Neural cell (in vitro differentiated cells): Measurements from ENCODE around the gene TBX4.

Experiments
- CTCF ChIP-seq: fragments of 450-650 bp; IDR thresholded peaks from 2 replicates; pipeline ENCODE4 v1.5.1; 2014; ENCODE audit warnings: antibody characterized with exemption, mild to moderate bottlenecking, moderate library complexity; ENCODE audit not compliant: poor library complexity, severe bottlenecking
- EP300 ChIP-seq: fragments of 450-650 bp; conservative IDR thresholded peaks from 2 replicates; pipeline ENCODE4 v1.6.1; 2014; ENCODE audit warnings: antibody characterized with exemption, mild to moderate bottlenecking, moderate library complexity; ENCODE audit not compliant: poor library complexity, severe bottlenecking
- TAF1 ChIP-seq: IDR thresholded peaks from 2 replicates; pipeline ENCODE4 v1.6.1; 2012; ENCODE audit warnings: low read depth

GRCh38 chr17:61503961-61504360 lies 51.7 kb downstream of the TBX4 start:
- TF ChIP-seq TAF1 (no peak), CTCF (no peak), EP300 (no peak)
